ENCODE measurements around the gene JAZF1.

DNA sequence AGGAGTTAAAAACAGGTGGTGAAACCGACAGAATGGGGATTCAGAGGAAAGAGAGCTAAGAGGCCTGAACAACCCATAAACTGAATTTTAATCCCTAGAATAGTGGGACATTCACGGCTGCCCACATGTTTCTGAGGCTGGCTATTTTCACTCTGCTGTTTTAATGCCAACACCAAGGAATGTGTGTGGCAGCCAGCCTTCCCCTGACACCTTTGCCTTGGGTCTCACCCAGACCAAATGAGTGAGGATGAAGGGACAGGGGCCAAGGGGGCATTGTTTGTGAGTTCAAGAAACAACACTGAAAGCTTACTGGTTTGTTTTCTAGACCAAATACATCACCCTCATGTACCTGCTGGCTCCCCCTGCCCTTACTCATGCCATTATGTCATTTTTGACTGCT is 164.3 kb downstream of the JAZF1 start:
- TF ChIP-seq, protein P1, sequence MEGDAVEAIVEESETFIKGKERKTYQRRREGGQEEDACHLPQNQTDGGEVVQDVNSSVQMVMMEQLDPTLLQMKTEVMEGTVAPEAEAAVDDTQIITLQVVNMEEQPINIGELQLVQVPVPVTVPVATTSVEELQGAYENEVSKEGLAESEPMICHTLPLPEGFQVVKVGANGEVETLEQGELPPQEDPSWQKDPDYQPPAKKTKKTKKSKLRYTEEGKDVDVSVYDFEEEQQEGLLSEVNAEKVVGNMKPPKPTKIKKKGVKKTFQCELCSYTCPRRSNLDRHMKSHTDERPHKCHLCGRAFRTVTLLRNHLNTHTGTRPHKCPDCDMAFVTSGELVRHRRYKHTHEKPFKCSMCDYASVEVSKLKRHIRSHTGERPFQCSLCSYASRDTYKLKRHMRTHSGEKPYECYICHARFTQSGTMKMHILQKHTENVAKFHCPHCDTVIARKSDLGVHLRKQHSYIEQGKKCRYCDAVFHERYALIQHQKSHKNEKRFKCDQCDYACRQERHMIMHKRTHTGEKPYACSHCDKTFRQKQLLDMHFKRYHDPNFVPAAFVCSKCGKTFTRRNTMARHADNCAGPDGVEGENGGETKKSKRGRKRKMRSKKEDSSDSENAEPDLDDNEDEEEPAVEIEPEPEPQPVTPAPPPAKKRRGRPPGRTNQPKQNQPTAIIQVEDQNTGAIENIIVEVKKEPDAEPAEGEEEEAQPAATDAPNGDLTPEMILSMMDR (IDR thresholded peaks at IDR 0.05): no peak
- TF ChIP-seq POLR2A (IDR thresholded peaks at IDR 0.05): no peak
